HG03045 (cell line): ENCODE measurements around the gene AMDHD2.
"Not testable (repeated sequence)": the region's sequence is repeated elsewhere in the genome, so short reads cannot be mapped to it uniquely, and the experiment has no call there.

Experiments used
- ATAC-seq: cut with Tn5 transposase; IDR thresholded peaks from one replicate; pipeline ENCODE4 v1.9.1; 2021; ENCODE audit warnings: mild to moderate bottlenecking, moderate library complexity; ENCODE audit not compliant: unreplicated experiment

Gene AMDHD2

GRCh38 chr16:2567506-2567905 is 47.3 kb downstream of the AMDHD2 start:
- not testable (repeated sequence) for ATAC-seq

GRCh38 chr16:2568573-2568972 is 48.4 kb downstream of the AMDHD2 start:
- ATAC-seq = not testable (repeated sequence)

- not testable (repeated sequence) for ATAC-seq
These were observed 52.5 kb downstream of the AMDHD2 start for GRCh38 chr16:2572704-2573103.

GRCh38 chr16:2575839-2576238 is 55.7 kb downstream of the AMDHD2 start:
- ATAC-seq = not testable (repeated sequence)

GRCh38 chr16:2577044-2577443 is 56.9 kb downstream of the AMDHD2 start:
- ATAC-seq = not testable (repeated sequence)

GRCh38 chr16:2578905-2579304 is 58.7 kb downstream of the AMDHD2 start:
- not testable (repeated sequence) for ATAC-seq

- not testable (repeated sequence) for ATAC-seq
These were observed 60.0 kb downstream of the AMDHD2 start for GRCh38 chr16:2580143-2580542.

- not testable (repeated sequence) for ATAC-seq
These were observed 60.6 kb downstream of the AMDHD2 start for GRCh38 chr16:2580818-2581217.
